ENCODE results near the gene MRTFB. TPM values are rescaled to one million over a fixed set of nuclear protein-coding genes. Genes with fewer than 3 reads are reported as not detected.

Gene MRTFB
- total and polyA plus RNA-seq, 11 donors: 8.0 to 38.3 (median 25.3) TPM

DNA sequence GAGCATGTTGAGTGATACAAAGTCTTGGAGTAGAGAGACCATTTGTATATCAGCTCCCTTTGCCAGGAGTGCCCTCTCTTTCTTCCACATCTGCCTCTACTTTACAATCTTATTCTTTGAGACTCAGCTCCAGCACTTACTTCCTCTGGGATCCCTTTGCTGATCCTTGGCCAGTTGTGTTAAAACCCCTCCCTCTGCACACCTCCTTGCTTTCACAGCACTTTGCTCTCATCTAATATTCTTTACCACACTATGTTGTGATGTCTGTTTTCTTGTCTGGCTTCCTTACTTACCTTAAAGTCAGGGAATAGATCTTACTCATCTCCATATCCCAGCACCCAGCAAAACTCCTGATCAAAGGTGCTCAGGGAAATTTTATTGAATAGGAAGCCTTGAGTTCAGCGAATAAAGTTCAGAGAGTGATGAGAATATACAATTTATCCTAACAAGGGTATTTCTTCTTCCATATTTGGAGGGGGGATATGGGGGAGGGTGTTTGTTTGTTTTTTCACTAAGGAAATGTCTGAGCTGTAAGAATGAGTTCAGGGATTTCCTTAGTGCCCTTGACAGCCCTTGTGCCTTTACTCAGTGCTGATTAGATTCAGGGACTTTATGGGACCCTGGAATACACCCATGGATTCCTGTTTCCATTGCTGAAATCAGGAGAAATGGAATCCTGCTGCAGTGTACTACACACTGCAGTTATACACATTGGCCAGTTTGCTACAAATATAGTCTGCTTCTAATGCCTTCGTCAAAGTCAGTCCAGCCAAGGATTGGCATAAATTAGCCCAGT is 32.0 kb downstream of the MRTFB start:
- H3K4me3 ChIP-seq: no peak overlapping the region
- peaks cover 0 to 70% (median 43%) of the 10 kb centered on the region in 12 donors for H3K4me1 ChIP-seq
- TF ChIP-seq, protein P1, sequence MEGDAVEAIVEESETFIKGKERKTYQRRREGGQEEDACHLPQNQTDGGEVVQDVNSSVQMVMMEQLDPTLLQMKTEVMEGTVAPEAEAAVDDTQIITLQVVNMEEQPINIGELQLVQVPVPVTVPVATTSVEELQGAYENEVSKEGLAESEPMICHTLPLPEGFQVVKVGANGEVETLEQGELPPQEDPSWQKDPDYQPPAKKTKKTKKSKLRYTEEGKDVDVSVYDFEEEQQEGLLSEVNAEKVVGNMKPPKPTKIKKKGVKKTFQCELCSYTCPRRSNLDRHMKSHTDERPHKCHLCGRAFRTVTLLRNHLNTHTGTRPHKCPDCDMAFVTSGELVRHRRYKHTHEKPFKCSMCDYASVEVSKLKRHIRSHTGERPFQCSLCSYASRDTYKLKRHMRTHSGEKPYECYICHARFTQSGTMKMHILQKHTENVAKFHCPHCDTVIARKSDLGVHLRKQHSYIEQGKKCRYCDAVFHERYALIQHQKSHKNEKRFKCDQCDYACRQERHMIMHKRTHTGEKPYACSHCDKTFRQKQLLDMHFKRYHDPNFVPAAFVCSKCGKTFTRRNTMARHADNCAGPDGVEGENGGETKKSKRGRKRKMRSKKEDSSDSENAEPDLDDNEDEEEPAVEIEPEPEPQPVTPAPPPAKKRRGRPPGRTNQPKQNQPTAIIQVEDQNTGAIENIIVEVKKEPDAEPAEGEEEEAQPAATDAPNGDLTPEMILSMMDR (IDR thresholded peaks at IDR 0.05): no peak
- no peak for TF ChIP-seq POLR2A (IDR thresholded peaks at IDR 0.05)
- H3K9me3 ChIP-seq: no peaks in the 10 kb centered on the region
- 59 to 71% (median 65%) methylated on average over 2 of the region's 2 CpGs for WGBS, 4 donors
- H3K27me3 ChIP-seq: no peaks in the 10 kb centered on the region
- ATAC-seq (peak in 1 of 4 donors; percentile 34), DNase-seq (no peak)
- peak overlapping the region in 2 of 12 donors; percentile 4 to 33 for H3K27ac ChIP-seq
- intact Hi-C loops (cut with DNase I): loop anchor here in 1 of 10 donors (10.0 kb wide), 1 partner anchor 72 kb away; no protein-coding TSS in a partner anchor
- H3K36me3 ChIP-seq: no peaks in the 10 kb centered on the region

DNA sequence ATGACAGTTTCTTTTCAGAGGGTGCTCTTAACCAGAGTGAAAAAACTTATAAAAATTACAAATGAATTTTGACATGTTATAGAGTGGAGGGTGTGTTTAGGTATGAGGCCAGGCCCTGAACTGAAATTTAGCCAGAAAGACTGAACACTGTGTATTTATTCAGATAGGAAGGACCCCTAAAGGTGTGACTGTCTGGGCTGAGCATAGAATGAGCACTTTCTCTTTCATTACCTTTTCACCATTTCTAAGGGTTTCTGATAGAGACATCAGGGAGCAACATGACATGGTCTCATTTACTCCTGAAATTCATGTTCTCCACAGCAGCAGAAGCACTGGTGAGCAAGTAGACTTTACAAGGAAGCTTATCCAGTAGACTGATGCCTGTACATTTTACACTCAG is 32.9 kb downstream of the MRTFB start:
- H3K27me3 ChIP-seq: no peaks in the 10 kb centered on the region
- intact Hi-C loops (cut with DNase I): loop anchor here in 1 of 10 donors (10.0 kb wide), 1 partner anchor 71 kb away; no protein-coding TSS in a partner anchor
- no peaks in the 10 kb centered on the region for H3K9me3 ChIP-seq
- H3K36me3 ChIP-seq: no peaks in the 10 kb centered on the region
- peaks cover 0 to 72% (median 45%) of the 10 kb centered on the region in 12 donors for H3K4me1 ChIP-seq
- no peak overlapping the region for H3K27ac ChIP-seq
- ATAC-seq: no peak
- H3K4me3 ChIP-seq: no peak overlapping the region
- DNase-seq: no peak
- TF ChIP-seq POLR2A (IDR thresholded peaks at IDR 0.05): no peak
- TF ChIP-seq, protein P1 (IDR thresholded peaks at IDR 0.05): no peak

DNA sequence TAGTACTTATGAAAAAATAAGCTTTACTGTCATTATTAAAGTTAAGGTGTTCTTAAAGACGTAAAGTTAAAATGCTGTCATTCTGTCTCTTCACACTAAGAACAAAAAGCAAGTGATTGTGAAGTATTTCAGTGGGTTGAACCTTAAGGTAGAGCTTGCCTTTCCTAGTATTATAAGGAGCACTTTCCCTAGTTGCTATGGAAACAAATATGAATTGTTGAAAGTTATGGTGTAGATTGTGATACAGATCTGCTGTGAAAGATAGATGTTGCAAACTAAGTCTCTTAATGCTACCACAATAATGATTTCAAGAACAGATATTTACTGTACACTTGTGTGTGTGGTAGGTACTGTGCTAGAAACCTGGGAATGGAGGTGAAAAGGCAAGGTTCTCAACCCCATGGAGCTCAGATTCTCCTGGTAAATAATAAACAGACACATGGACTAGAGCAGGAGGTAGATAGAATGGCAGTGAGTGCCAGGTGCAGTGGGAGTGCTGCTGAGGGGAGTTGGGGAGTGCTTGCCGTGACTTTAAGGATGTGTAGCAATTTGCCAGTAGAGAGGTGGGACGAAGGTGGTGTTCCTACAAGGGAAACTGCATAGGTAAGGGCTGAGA is 34.7 kb downstream of the MRTFB start:
- H3K4me1 ChIP-seq: peaks cover 0 to 90% (median 59%) of the 10 kb centered on the region in 12 donors
- WGBS, 4 donors: 93 to 97% (median 95%) methylated on average over 3 of the region's 3 CpGs
- DNase-seq (no peak), ATAC-seq (no peak)
- intact Hi-C loops (cut with DNase I): loop anchor here in 1 of 10 donors (10.0 kb wide), 1 partner anchor 69 kb away; no protein-coding TSS in a partner anchor
- TF ChIP-seq, protein P1 (IDR thresholded peaks at IDR 0.05): no peak
- TF ChIP-seq POLR2A (IDR thresholded peaks at IDR 0.05): no peak
- H3K27me3 ChIP-seq: no peaks in the 10 kb centered on the region
- no peaks in the 10 kb centered on the region for H3K9me3 ChIP-seq
- no peaks in the 10 kb centered on the region for H3K36me3 ChIP-seq
- H3K4me3 ChIP-seq: no peak overlapping the region
- no peak overlapping the region for H3K27ac ChIP-seq

DNA sequence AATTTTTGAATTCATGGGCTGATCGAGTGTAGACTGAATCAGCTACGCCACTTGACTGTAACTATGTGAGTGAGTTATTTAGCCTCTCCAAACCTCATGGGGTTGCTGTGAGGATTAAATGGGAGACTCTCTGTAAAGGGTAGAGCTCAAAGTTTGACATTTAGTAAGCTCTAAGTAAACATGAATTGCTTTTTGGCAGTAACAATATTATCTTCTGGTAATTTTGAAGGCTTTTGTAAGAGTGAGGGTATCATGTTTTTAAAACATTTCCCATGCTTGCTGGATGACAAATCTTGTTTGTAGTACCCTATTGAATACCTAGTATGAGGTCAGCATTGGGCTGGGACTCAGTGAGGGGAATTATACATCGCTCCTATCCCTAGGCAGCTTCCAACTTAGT is 35.3 kb downstream of the MRTFB start:
- 86 to 98% (median 92%) methylated on average over 3 of the region's 3 CpGs for WGBS, 4 donors
- TF ChIP-seq, protein P1 (IDR thresholded peaks at IDR 0.05): no peak
- TF ChIP-seq POLR2A (IDR thresholded peaks at IDR 0.05): no peak
- Histone ChIP-seq H3K9me3 (no peaks in the 10 kb centered on the region), H3K27ac (no peak overlapping the region), H3K4me1 (peaks cover 0 to 92% (median 58%) of the 10 kb centered on the region in 12 donors), H3K27me3 (no peaks in the 10 kb centered on the region), H3K4me3 (no peak overlapping the region), H3K36me3 (no peaks in the 10 kb centered on the region)
- DNase-seq (no peak), ATAC-seq (no peak)
- intact Hi-C loops (cut with DNase I): loop anchor here in 1 of 10 donors (10.0 kb wide), 1 partner anchor 68 kb away; no protein-coding TSS in a partner anchor
